Transverse colon (tissue), 4 donors: ENCODE results near the gene ERN2. TPM values are rescaled to one million over a fixed set of nuclear protein-coding genes. Genes with fewer than 3 reads are reported as not detected.

Experiments used
- DNase-seq: peaks from one replicate; pipeline ENCODE4 v3.0.0-alpha.2; 2019
- H3K27ac ChIP-seq, 4 donors: fragments of 200-600 bp; sonication (generic); 2 replicates each; pipeline ENCODE4 v1.5.1; 2016 to 2018; ENCODE audit warnings: inconsistent platforms in 4 of 4
- H3K27me3 ChIP-seq: fragments of 200-600 bp; sonication (generic); 2 replicates; pipeline ENCODE4 v1.5.1; 2017; ENCODE audit warnings: inconsistent platforms
- H3K36me3 ChIP-seq, 4 donors: fragments of 200-600 bp; sonication (generic); 2 replicates each; pipeline ENCODE4 v1.5.1; 2017 to 2019; ENCODE audit warnings: inconsistent platforms in 4 of 4
- H3K4me1 ChIP-seq, 4 donors: fragments of 200-600 bp; sonication (generic); 2 replicates each; pipeline ENCODE4 v1.5.1; 2017 to 2020; ENCODE audit warnings: inconsistent platforms in 4 of 4
- H3K4me3 ChIP-seq, 4 donors: fragments of 200-600 bp; sonication (generic); 1 replicate in 1 of 4; 2 replicates in 3 of 4; pipeline versions ENCODE4 v1.5.1 to v1.6.1; 2017 to 2019; ENCODE audit warnings: inconsistent platforms in 4 of 4
- H3K9me3 ChIP-seq, 2 donors: fragments of 200-600 bp; sonication (generic); 2 replicates each; pipeline ENCODE4 v1.5.1; 2017 to 2019; ENCODE audit warnings: inconsistent platforms in 2 of 2
- EP300 ChIP-seq: sonication (generic); formaldehyde crosslinking; IDR thresholded peaks from one replicate; pipeline ENCODE4 v1.6.1; 2017; ENCODE audit warnings: antibody characterized with exemption, low read depth
- POLR2A ChIP-seq: fragments of 450-650 bp; IDR thresholded peaks from one replicate; pipeline ENCODE4 v1.6.1; 2016; ENCODE audit warnings: antibody characterized with exemption, mild to moderate bottlenecking, moderate library complexity
- POLR2AphosphoS5 ChIP-seq, 3 donors: sonication (generic); formaldehyde crosslinking; IDR thresholded peaks; one replicate each; pipeline ENCODE4 v1.6.1; 2016; ENCODE audit warnings: antibody characterized with exemption in 3 of 3
- WGBS, 2 donors: methylation state at CpG; one replicate each; pipeline ENCODE4 v1.1.5; 2018; ENCODE audit warnings: low coverage in 1 of 2; 5-methylcytosine and 5-hydroxymethylcytosine counted together
- in situ Hi-C, 4 donors: fragments of 200-750 bp; cut with MboI; loops; one replicate each; pipeline versions ENCODE4 v1.15.0 to v1.15.1; 2017; ENCODE audit warnings: low sequenced_read_pairs in 3 of 4, low pct_ligation_motif_present in 1 of 4, low pct_unique_long_range_greater_than_20kb in 1 of 4
- intact Hi-C: fragments of 100-400 bp; cut with DNase I; formaldehyde crosslinking; loops from one replicate; pipeline ENCODE4 v1.15.1; 2023; ENCODE audit warnings: low total_unique reads
- total RNA-seq, 4 donors: library from RNA; depleted of rRNA; stranded (reverse); fragments of >200 nt; gene quantifications; one replicate each; pipeline ENCODE4 v1.1.0, GENCODE V29; 2016
- TF ChIP-seq, protein P1 (sequence below), 5 experiments: fragments of 200-600 bp in 3 of 5; fragments of 450-650 bp in 2 of 5; sonication (generic) in 3 of 5; IDR thresholded peaks; 1 replicate in 2 of 5; 2 replicates in 3 of 5; pipeline ENCODE4 v1.5.1; 2016 to 2017; ENCODE audit warnings: antibody characterized with exemption in 5 of 5, inconsistent platforms in 3 of 5, mild to moderate bottlenecking in 2 of 5, moderate library complexity in 1 of 5

ERN2 gene
- total RNA-seq, 4 donors from 2014 or later, result 114 to 408 (median 168) TPM

DNA sequence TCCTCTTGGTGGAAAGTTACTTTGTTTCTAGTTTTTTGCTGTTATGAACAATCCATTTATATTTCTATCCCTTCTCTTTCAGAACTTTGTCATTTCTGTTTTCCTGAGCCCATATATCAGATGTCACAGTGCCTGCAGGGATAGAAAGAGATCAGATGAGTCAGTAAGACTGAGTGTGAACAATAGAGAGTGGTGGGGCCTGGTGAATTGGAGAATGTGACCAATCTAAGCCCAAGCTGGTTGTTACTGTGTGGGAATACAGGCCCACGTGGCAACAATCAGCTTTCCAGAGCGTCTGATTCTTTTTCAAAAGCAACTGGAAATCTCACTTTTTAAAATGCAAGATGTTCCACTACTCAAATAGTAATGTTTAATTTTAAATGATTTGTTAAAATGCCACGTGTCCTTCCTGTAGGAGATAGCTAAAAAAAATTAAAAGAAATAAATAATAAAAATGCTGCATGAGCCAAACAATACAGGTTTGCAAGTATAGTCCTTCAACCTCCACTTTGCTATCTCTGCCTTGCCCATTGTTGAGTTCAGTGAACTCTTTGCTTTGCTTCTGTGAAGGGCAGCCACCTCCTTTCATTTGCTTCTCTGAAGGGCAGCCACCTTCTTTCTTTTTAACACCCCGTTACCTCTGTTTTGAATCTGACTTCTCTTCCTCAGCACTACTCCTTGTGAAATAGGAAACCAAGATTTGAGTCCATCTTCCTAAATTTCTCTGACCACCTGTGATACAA, 62.2 kb downstream of the ERN2 start:
- DNase-seq, result no peak
- H3K4me3 ChIP-seq, result no peak overlapping the region
- intact Hi-C loops (no loop called here), in situ Hi-C loops (no loop called here)
- H3K36me3 ChIP-seq, result peaks cover 0 to 25% (median 8%) of the 10 kb centered on the region in 4 donors
- no peaks in the 10 kb centered on the region for H3K27me3 ChIP-seq
- WGBS, 2 donors, result 81 to 87% methylated on average over 4 of the region's 4 CpGs
- no peak overlapping the region for H3K27ac ChIP-seq
- H3K9me3 ChIP-seq, result no peaks in the 10 kb centered on the region
- H3K4me1 ChIP-seq, result no peaks in the 10 kb centered on the region
- TF ChIP-seq POLR2AphosphoS5 (IDR thresholded peaks at IDR 0.05), result no peak
- TF ChIP-seq, protein P1, sequence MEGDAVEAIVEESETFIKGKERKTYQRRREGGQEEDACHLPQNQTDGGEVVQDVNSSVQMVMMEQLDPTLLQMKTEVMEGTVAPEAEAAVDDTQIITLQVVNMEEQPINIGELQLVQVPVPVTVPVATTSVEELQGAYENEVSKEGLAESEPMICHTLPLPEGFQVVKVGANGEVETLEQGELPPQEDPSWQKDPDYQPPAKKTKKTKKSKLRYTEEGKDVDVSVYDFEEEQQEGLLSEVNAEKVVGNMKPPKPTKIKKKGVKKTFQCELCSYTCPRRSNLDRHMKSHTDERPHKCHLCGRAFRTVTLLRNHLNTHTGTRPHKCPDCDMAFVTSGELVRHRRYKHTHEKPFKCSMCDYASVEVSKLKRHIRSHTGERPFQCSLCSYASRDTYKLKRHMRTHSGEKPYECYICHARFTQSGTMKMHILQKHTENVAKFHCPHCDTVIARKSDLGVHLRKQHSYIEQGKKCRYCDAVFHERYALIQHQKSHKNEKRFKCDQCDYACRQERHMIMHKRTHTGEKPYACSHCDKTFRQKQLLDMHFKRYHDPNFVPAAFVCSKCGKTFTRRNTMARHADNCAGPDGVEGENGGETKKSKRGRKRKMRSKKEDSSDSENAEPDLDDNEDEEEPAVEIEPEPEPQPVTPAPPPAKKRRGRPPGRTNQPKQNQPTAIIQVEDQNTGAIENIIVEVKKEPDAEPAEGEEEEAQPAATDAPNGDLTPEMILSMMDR (IDR thresholded peaks at IDR 0.05), result no peak
- TF ChIP-seq POLR2A, result no peak
- no peak for TF ChIP-seq EP300

DNA sequence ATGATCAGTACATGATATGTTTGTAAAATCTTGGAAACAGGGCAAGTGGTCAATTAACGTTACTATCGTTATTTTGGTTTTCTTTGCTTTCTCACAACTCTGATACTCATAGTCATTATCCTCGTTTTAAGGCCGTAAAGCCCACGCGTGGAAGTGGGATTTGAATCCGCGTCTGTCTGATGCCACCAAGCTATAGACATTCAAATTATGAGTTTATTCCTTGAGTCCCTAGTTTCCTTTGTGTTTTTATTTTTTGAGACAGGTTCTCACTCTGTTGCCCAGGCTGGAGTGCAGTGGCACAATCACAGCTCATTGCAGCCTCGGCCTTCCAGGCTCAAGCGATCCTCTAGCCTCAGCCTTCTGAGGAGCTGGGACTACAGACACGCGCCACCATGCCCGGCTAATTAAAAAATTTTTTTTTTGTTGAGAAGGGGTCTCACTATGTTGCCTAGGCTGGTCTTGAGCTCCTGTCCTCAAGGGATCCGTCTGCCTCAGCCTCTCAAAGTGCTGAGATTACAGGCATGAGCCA, 70.7 kb downstream of the ERN2 start:
- no peak for DNase-seq
- Histone ChIP-seq H3K27ac (peak overlapping the region in 3 of 4 donors; percentile 78 to 86 (median 86)), H3K4me3 (peak overlapping the region; percentile 63 to 94 (median 88)), H3K4me1 (peaks cover 8 to 22% (median 20%) of the 10 kb centered on the region in 4 donors), H3K27me3 (no peaks in the 10 kb centered on the region), H3K36me3 (peaks cover 0 to 24% (median 11%) of the 10 kb centered on the region in 4 donors), H3K9me3 (no peaks in the 10 kb centered on the region)
- TF ChIP-seq, protein P1 (IDR thresholded peaks at IDR 0.05), result no peak
- TF ChIP-seq POLR2A (no peak), EP300 (no peak), POLR2AphosphoS5 (IDR thresholded peaks at IDR 0.05) (no peak)
- 58 to 80% methylated on average over 10 to 14 of the region's 14 CpGs for WGBS, 2 donors
- intact Hi-C loops, result no loop called here
- in situ Hi-C loops, result no loop called here

DNA sequence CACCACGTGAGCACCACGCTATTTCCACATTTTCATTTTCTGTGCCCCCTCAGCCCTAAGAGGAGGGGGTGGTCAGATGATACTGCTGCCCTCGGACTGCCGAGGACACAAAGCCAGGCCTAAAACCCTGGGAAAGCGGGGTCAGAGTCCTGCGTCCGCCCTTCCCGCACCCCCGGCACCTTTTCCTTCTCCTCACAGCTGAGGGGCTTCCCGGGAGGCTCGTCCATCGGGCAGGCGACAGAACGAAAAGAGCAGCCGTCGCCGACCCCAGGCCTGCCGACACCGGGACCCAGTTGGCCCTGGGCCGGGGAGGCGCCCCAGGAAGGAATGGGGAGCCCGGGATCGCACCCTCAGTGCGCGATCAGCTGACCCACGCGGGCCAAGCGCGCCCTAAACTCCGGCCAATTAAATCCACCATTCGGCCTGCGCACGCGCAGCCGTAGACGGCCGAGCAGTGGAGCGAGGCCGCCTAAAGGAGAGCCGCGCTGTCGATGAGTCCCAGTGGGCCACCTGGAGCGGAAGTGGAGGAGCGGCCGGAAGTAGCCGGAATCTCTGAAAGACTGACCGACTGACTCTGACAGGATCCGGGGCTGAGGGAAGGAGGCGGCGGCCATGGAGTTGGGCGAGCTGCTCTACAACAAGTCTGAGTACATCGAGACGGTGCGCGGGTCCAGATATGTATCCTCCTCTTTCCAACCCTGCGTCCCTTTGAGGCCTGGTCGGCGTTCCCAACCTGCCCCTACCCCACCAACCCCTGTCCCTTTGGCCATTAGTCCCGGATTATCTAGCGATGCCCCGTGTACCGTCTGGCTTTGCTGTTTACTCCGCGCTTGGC, 71.9 kb downstream of the ERN2 start, which contains the start of the genes DCTN5 and PALB2:
Gene DCTN5, plus strand, starts transcription at position 536 of the 835 bp plus-strand sequence. Its CDS starts 77 bp downstream, at position 613.
Gene PALB2, minus strand, starts transcription at position 380 of the 835 bp plus-strand sequence. Its CDS starts 153 bp downstream, at position 227.
- in situ Hi-C loops, result no loop called here
- no peaks in the 10 kb centered on the region for H3K9me3 ChIP-seq
- H3K4me1 ChIP-seq, result peaks cover 8 to 22% (median 20%) of the 10 kb centered on the region in 4 donors
- peak; percentile 94 for DNase-seq
- TF ChIP-seq POLR2A (peak; percentile 45), EP300 (no peak), POLR2AphosphoS5 (IDR thresholded peaks at IDR 0.05) (peak; percentile 38 to 69 (median 55))
- TF ChIP-seq, protein P1 (IDR thresholded peaks at IDR 0.05), result peak in 1 of 5 experiments; percentile 16
- peaks cover 0 to 28% (median 9%) of the 10 kb centered on the region in 4 donors for H3K36me3 ChIP-seq
- H3K4me3 ChIP-seq, result peak within 1 kb of the TSS; percentile 65 to 94 (median 88)
- 0 to 1% methylated on average over 2 to 43 of the region's 64 CpGs for WGBS, 2 donors
- no peaks in the 10 kb centered on the region for H3K27me3 ChIP-seq
- H3K27ac ChIP-seq, result peak within 1 kb of the TSS; percentile 78 to 86 (median 85)
- intact Hi-C loops, result no loop called here

DNA sequence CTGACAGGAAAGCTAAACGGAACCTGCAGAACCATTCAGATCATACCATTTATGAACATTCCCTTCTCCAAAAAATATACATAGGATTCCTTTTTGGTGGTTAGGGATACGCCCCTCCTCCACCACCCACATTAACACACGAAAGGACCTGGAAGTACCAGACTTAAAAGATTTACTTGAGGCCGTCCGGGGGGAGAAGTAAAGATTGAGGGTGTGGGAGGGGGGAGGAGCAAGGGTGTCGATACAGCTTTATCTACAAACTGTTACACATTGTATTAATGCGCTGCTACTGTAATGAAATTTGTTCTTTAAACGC, 72.4 kb downstream of the ERN2 start:
- peaks cover 0 to 29% (median 8%) of the 10 kb centered on the region in 4 donors for H3K36me3 ChIP-seq
- no peaks in the 10 kb centered on the region for H3K27me3 ChIP-seq
- H3K9me3 ChIP-seq, result no peaks in the 10 kb centered on the region
- H3K27ac ChIP-seq, result peak overlapping the region; percentile 78 to 86 (median 85)
- no peak for DNase-seq
- peaks cover 8 to 22% (median 20%) of the 10 kb centered on the region in 4 donors for H3K4me1 ChIP-seq
- TF ChIP-seq POLR2AphosphoS5 (IDR thresholded peaks at IDR 0.05), result no peak
- TF ChIP-seq EP300, result no peak
- TF ChIP-seq POLR2A, result no peak
- TF ChIP-seq, protein P1 (IDR thresholded peaks at IDR 0.05), result no peak
- 0 to 1% methylated on average over 4 to 8 of the region's 8 CpGs for WGBS, 2 donors
- in situ Hi-C loops (no loop called here), intact Hi-C loops (no loop called here)
- peak overlapping the region; percentile 65 to 94 (median 88) for H3K4me3 ChIP-seq
